HCT116 (cell line): Measurements from ENCODE around the gene COL9A2. TPM values are rescaled to one million over a fixed set of nuclear protein-coding genes. Genes with fewer than 3 reads are reported as not detected.

ENCODE experiments used
- ATAC-seq: fragments of 200-7000 bp; cut with Tn5 transposase; 2 replicates; pipeline ENCODE4 v1.9.1; 2020; ENCODE audit warnings: mild to moderate bottlenecking, moderate library complexity
- BruUV-seq: library from RNA; stranded (reverse); fragments of 400-500 nt; replicated peaks from 2 replicates; lab custom pipeline; 2021; lab: Mats Ljungman, UMichigan
- CTCF ChIA-PET: fragments of 300-600 bp; sonication (Branson Sonifier 250); formaldehyde crosslinking; loops from one replicate; lab custom pipeline; 2021; ENCODE audit warnings: antibody characterized with exemption; lab: Charles Lee
- POLR2A ChIA-PET: fragments of 300-600, 350-600 bp; sonication (Branson Sonifier 250); formaldehyde crosslinking; loops from one replicate; lab custom pipeline; 2021; ENCODE audit warnings: antibody characterized with exemption; lab: Charles Lee
- RAD21 ChIA-PET, 2 experiments: fragments of 300-600 bp; sonication (Branson Sonifier 250); formaldehyde crosslinking; loops; one replicate each; lab custom pipeline; 2023; ENCODE audit warnings: low total read pairs in 2 of 2; ENCODE audit not compliant: uncharacterized antibody in 2 of 2, unreplicated experiment in 2 of 2, low non-redundant PET in 1 of 2; lab: Charles Lee
- DNase-seq: peaks from one replicate; pipeline ENCODE4 v3.0.0-alpha.2; 2010; ENCODE audit warnings: low read depth, low spot score
- H2AFZ ChIP-seq: fragments of 200-600 bp; shearing (Covaris generic), sonication (generic); 2 replicates; pipeline ENCODE4 v1.6.1; 2017; ENCODE audit warnings: low read depth, mixed run types, mixed read lengths, antibody characterized with exemption, low read length; ENCODE audit not compliant: poor library complexity, severe bottlenecking
- H3K27ac ChIP-seq: 2 replicates; pipeline ENCODE4 v1.5.1; 2012; ENCODE audit warnings: low read depth, low read length
- H3K27me3 ChIP-seq: fragments of 200-600 bp; sonication (generic); 2 replicates; pipeline ENCODE4 v1.6.1; 2016; ENCODE audit warnings: mixed run types, low read length, mixed read lengths; ENCODE audit not compliant: insufficient read depth
- H3K36me3 ChIP-seq, 2 experiments: fragments of 200-500 bp in 1 of 2; fragments of 200-600 bp in 1 of 2; sonication (Bioruptor generic) in 1 of 2; sonication (generic) in 1 of 2; 2 replicates each; pipeline versions ENCODE4 v1.5.1 to v1.6.1; 2014 to 2016; ENCODE audit warnings: low read length in 2 of 2, inconsistent platforms in 1 of 2, mixed read lengths in 1 of 2, mixed run types in 1 of 2; ENCODE audit not compliant: insufficient read depth in 2 of 2, control insufficient read depth in 1 of 2
- H3K4me1 ChIP-seq, 2 experiments: fragments of 200-600 bp in 1 of 2; sonication (generic) in 1 of 2; 2 replicates each; pipeline versions ENCODE4 v1.5.1 to v1.6.1; 2012 to 2017; ENCODE audit warnings: low read length in 2 of 2, inconsistent platforms in 1 of 2, mild to moderate bottlenecking in 1 of 2, mixed read lengths in 1 of 2, mixed run types in 1 of 2, moderate library complexity in 1 of 2; ENCODE audit not compliant: insufficient read depth in 2 of 2, control insufficient read depth in 1 of 2
- H3K4me2 ChIP-seq: fragments of 200-600 bp; sonication (generic); 2 replicates; pipeline ENCODE4 v1.6.1; 2017; ENCODE audit warnings: mixed run types, low read length, mixed read lengths
- H3K4me3 ChIP-seq, 2 experiments: fragments of 200-600 bp in 1 of 2; sonication (generic) in 1 of 2; replicated peaks in 1 of 2; 2 replicates each; pipeline ENCODE4 v1.5.1; 2011 to 2016; ENCODE audit warnings: low read length in 2 of 2, control low read depth in 1 of 2, low read depth in 1 of 2, mild to moderate bottlenecking in 1 of 2, mixed read lengths in 1 of 2, mixed run types in 1 of 2
- H3K79me2 ChIP-seq: fragments of 200-600 bp; sonication (generic); 2 replicates; pipeline ENCODE4 v1.6.1; 2017; ENCODE audit warnings: mild to moderate bottlenecking, mixed run types, low read length, moderate library complexity, mixed read lengths; ENCODE audit not compliant: insufficient read depth
- H3K9ac ChIP-seq: fragments of 200-600 bp; sonication (generic); 2 replicates; pipeline ENCODE4 v1.6.1; 2016; ENCODE audit warnings: low read length, mixed read lengths
- H3K9me2 ChIP-seq: fragments of 200-600 bp; sonication (generic), shearing (Covaris generic); 2 replicates; pipeline ENCODE4 v1.6.1; 2017; ENCODE audit warnings: mixed run types, mild to moderate bottlenecking, moderate library complexity; ENCODE audit not compliant: insufficient read depth
- H3K9me3 ChIP-seq, 2 experiments: fragments of 200-500 bp in 1 of 2; fragments of 200-600 bp in 1 of 2; sonication (Bioruptor generic) in 1 of 2; sonication (generic) in 1 of 2; 2 replicates each; pipeline ENCODE4 v1.6.1; 2014 to 2017; ENCODE audit warnings: low read length in 2 of 2, mixed read lengths in 2 of 2, inconsistent platforms in 1 of 2, low read depth in 1 of 2, mild to moderate bottlenecking in 1 of 2, mixed run types in 1 of 2, moderate library complexity in 1 of 2; ENCODE audit not compliant: control insufficient read depth in 1 of 2, insufficient read depth in 1 of 2
- H4K20me1 ChIP-seq: fragments of 200-600 bp; sonication (generic), shearing (Covaris generic); 2 replicates; pipeline ENCODE4 v1.6.1; 2017; ENCODE audit warnings: mixed run types, mild to moderate bottlenecking, moderate library complexity; ENCODE audit not compliant: insufficient read depth
- CTCF ChIP-seq, 3 experiments: fragments of 200-600 bp in 1 of 3; sonication (generic) in 1 of 3; IDR thresholded peaks in 2 of 3; conservative IDR thresholded peaks in 1 of 3; 2 replicates each; pipeline ENCODE4 v1.5.1; 2012 to 2017; ENCODE audit warnings: low read depth in 2 of 3, low read length in 2 of 3, antibody characterized with exemption in 1 of 3, borderline replicate concordance in 1 of 3, control low read depth in 1 of 3, mild to moderate bottlenecking in 1 of 3, mixed read lengths in 1 of 3, mixed run types in 1 of 3, moderate library complexity in 1 of 3; ENCODE audit not compliant: insufficient read depth in 1 of 3
- EGR1 ChIP-seq: IDR thresholded peaks from 2 replicates; pipeline ENCODE4 v1.6.1; 2012; ENCODE audit warnings: low read depth
- FOSL1 ChIP-seq: IDR thresholded peaks from 2 replicates; pipeline ENCODE4 v1.6.1; 2012; ENCODE audit warnings: low read depth
- JUND ChIP-seq: IDR thresholded peaks from 2 replicates; pipeline ENCODE4 v1.6.1; 2012
- MAX ChIP-seq: IDR thresholded peaks from 2 replicates; pipeline ENCODE4 v1.6.1; 2012
- POLR2AphosphoS5 ChIP-seq: IDR thresholded peaks from 2 replicates; pipeline ENCODE4 v1.6.1; 2011; ENCODE audit warnings: mild to moderate bottlenecking, low read depth, low read length, moderate library complexity
- SP1 ChIP-seq: IDR thresholded peaks from 2 replicates; pipeline ENCODE4 v1.6.1; 2012; ENCODE audit warnings: low read depth
- SRF ChIP-seq: IDR thresholded peaks from 2 replicates; pipeline ENCODE4 v1.6.1; 2012; ENCODE audit warnings: low read depth
- YY1 ChIP-seq: IDR thresholded peaks from 2 replicates; pipeline ENCODE4 v1.6.1; 2011; ENCODE audit warnings: low read length, low read depth, moderate library complexity, mild to moderate bottlenecking; ENCODE audit not compliant: insufficient replicate concordance; ENCODE audit errors: extremely low read depth
- ZBTB33 ChIP-seq: IDR thresholded peaks from 2 replicates; pipeline ENCODE4 v1.6.1; 2011; ENCODE audit warnings: mild to moderate bottlenecking, low read length, moderate library complexity; ENCODE audit not compliant: insufficient replicate concordance; ENCODE audit errors: extremely low read depth
- ZFX ChIP-seq: fragments of 450-650 bp; IDR thresholded peaks from 2 replicates; pipeline ENCODE4 v1.6.1; 2017
- intact Hi-C: fragments of 100-400 bp; cut with micrococcal nuclease; formaldehyde crosslinking; loops from 2 replicates; pipeline ENCODE4 v1.10.0; 2022
- total RNA-seq: library from RNA; stranded (reverse); gene quantifications from one replicate; pipeline ENCODE4 v1.2.1, GENCODE V29; 2021; ENCODE audit not compliant: unreplicated experiment

Gene COL9A2
- total RNA-seq, 1 experiment from 2014 or later: 2.4 TPM

GRCh38 chr1:40353082-40353481, 36.0 kb upstream of the COL9A2 start (continued):
- TF ChIP-seq POLR2AphosphoS5: no peak
- TF ChIP-seq ZBTB33: no peak
- no peak for TF ChIP-seq EGR1
- TF ChIP-seq ZFX: no peak
- TF ChIP-seq MAX: no peak

- ChIA-PET POLR2A (no interaction called here), CTCF (interaction anchor here (1.1 to 1.2 kb wide), 2 partner anchors 13 to 53 kb away, joined by 3 to 5 read pairs; no protein-coding TSS in a partner anchor), RAD21 (no interaction called here)
- DNase-seq: no peak
- Histone ChIP-seq H3K79me2 (no peaks in the 10 kb centered on the region), H3K4me2 (no peak overlapping the region), H3K9ac (no peak overlapping the region), H3K36me3 (no peaks in the 10 kb centered on the region), H3K4me1 (no peaks in the 10 kb centered on the region), H3K4me3 (no peak overlapping the region), H3K9me2 (no peaks in the 10 kb centered on the region), H3K27me3 (no peaks in the 10 kb centered on the region), H3K27ac (no peak overlapping the region), H2AFZ (no peak overlapping the region), H3K9me3 (no peaks in the 10 kb centered on the region), H4K20me1 (no peaks in the 10 kb centered on the region)
- BruUV-seq: no TSS peak
- no peak for ATAC-seq
- TF ChIP-seq CTCF (IDR thresholded peaks at IDR 0.05 in 2 of 3, conservative IDR thresholded peaks at IDR 0.05 in 1 of 3; ENCODE audit: borderline replicate concordance in 1 of 3, insufficient read depth in 1 of 3, low read depth in 2 of 3, low read length in 2 of 3) (no peak), FOSL1 (no peak), YY1 (no peak), ZFX (no peak), SP1 (no peak), JUND (no peak), SRF (no peak)
- intact Hi-C loops: no loop called here
These were observed 35.0 kb upstream of the COL9A2 start for GRCh38 chr1:40352126-40352525.
